Rectal smooth muscle tissue (tissue), 1 donor: ENCODE data around the gene CAMK1D.
"Not testable (repeated sequence)": the region's sequence is repeated elsewhere in the genome, so short reads cannot be mapped to it uniquely, and the experiment has no call there.

ENCODE experiments used
- H3K27ac ChIP-seq: one replicate; pipeline ENCODE4 v1.7.0; 2013; ENCODE audit warnings: low read depth, low read length, inconsistent platforms
- H3K27me3 ChIP-seq: one replicate; pipeline ENCODE4 v1.7.0; 2013; ENCODE audit warnings: low read length; ENCODE audit not compliant: control insufficient read depth, insufficient read depth
- H3K36me3 ChIP-seq: one replicate; pipeline ENCODE4 v1.7.0; 2013; ENCODE audit warnings: low read length; ENCODE audit not compliant: control insufficient read depth, insufficient read depth
- H3K4me1 ChIP-seq: one replicate; pipeline ENCODE4 v1.7.0; 2013; ENCODE audit warnings: low read length; ENCODE audit not compliant: control insufficient read depth, insufficient read depth
- H3K4me3 ChIP-seq: one replicate; pipeline ENCODE4 v1.7.0; 2013; ENCODE audit warnings: low read length
- H3K9ac ChIP-seq: one replicate; pipeline ENCODE4 v1.7.0; 2013; ENCODE audit warnings: low read length

CAMK1D gene

DNA sequence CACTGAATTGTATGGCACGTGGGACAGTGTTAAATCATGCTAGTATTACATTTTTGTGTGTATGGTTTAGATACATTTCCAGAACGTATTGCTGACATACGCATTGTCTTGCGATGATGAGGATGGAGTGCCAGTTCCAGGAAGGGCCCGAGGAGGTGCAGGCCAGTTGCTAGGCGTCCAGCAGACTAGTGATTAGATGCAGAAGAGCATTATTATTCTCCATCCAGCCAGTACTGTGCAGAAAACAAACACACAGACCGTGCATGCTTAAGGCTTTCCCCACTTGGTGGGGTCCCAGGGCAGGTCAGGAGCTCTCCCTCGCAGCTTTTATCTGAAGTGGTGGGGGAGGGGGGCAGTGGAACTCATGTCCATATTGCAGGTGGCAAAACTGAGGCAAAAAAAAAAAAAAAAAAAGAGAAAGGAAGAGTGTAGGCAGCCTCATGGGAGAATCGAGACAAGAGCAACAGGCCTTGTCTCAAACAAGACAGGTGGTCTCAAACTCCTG lies 189.2 kb downstream of the CAMK1D start:
- Histone ChIP-seq H3K4me3 (no peak overlapping the region), H3K4me1 (no peaks in the 10 kb centered on the region), H3K9ac (no peak overlapping the region), H3K36me3 (no peaks in the 10 kb centered on the region), H3K27ac (no peak overlapping the region), H3K27me3 (no peaks in the 10 kb centered on the region)

DNA sequence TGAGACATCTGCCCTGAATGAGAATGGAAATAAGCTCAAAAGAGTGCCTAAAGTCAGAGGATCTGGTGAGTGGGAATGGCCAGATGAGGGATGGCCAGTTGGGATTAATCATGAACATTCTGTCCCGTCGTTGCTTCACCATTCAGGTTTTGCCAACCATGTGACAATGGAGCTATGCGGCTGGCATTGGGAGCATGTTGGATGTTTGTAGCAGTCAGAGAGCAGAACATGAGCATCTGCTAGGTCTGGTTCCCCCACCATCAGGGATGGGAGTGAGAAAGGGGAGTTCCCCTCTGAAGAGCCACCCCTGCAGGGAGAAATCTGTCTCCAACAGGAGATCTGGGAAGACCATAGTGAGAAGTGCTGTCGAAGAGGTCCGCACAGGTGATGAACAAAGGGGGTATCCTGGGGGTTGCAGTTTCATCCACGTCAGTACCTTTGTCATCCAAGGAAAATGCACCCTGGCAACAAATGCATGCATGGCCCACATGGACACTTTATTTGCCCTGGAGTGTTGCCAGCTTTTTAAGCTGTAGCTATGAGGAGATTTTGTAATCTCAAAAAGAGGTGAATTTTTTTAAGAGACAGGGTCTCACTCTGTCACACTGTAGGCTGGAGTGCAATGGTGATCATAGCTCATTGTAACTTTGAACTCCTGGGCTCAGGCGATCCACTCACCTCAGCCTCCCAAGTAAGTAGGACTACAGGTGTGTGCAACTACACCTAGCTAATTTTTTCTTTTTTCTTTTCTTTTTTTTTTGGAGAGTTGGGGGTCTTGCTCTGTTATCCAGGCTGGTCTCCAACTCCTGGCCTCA lies 190.2 kb downstream of the CAMK1D start:
- no peak overlapping the region for H3K9ac ChIP-seq
- H3K27me3 ChIP-seq, result no peaks in the 10 kb centered on the region
- H3K27ac ChIP-seq, result no peak overlapping the region
- H3K4me3 ChIP-seq, result no peak overlapping the region
- no peaks in the 10 kb centered on the region for H3K36me3 ChIP-seq
- no peaks in the 10 kb centered on the region for H3K4me1 ChIP-seq

DNA sequence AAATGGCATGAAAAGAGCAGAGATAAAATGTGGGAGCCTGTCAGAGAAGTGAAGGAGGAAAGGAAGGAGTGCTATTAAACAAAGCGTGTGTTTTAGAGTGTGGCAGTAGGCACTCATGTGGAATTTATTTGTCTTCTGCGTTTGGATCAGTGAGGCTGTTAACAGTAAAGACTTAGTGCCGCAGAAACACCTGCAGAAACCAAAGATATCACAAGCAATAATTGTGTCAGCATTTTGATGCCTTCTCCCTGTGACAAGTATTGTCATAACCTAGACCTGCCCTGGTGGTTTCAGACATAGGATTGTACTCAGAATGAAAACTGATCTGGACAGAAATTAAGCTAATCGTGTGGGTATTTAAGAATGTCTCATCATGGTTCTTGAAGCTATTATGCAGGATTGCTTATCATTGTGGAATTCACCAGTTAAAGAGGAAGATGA lies 191.0 kb downstream of the CAMK1D start:
- H3K27me3 ChIP-seq, result no peaks in the 10 kb centered on the region
- H3K27ac ChIP-seq, result no peak overlapping the region
- no peaks in the 10 kb centered on the region for H3K4me1 ChIP-seq
- no peaks in the 10 kb centered on the region for H3K36me3 ChIP-seq
- H3K9ac ChIP-seq, result no peak overlapping the region
- H3K4me3 ChIP-seq, result no peak overlapping the region

GRCh38 chr10:12541446-12542067 lies 192.2 kb downstream of the CAMK1D start:
- Histone ChIP-seq H3K4me3 (no peak overlapping the region), H3K27me3 (no peaks in the 10 kb centered on the region), H3K36me3 (no peaks in the 10 kb centered on the region), H3K9ac (no peak overlapping the region), H3K4me1 (no peaks in the 10 kb centered on the region), H3K27ac (no peak overlapping the region)

DNA sequence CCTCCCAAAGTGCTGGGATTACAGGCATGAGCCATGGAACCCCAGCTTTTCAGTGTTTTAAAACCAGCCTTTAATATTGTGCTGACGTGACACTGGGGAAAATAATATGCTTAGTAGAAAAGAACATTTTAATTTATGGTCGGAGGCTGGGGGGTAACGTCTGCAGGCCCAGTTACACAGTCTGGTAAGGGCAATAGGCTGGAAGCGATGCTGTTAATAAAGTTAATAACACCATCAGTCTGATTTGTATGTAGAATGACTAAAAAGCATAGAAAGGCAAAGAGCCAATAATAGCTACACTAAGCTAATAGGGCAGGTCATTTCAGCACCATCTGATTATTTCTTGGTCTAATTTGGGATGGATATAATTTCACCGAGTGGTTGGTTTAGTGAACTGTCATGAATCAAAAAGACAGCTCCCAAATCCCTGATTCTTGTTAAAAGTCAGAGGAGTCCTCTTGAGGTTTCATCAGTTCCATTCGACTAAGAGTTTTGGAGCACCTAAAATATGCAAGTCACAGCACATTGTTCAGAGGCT lies 192.9 kb downstream of the CAMK1D start:
- no peak overlapping the region for H3K9ac ChIP-seq
- no peak overlapping the region for H3K27ac ChIP-seq
- no peaks in the 10 kb centered on the region for H3K36me3 ChIP-seq
- no peaks in the 10 kb centered on the region for H3K4me1 ChIP-seq
- no peak overlapping the region for H3K4me3 ChIP-seq
- H3K27me3 ChIP-seq, result no peaks in the 10 kb centered on the region

- H3K27ac ChIP-seq, result no peak overlapping the region
- no peaks in the 10 kb centered on the region for H3K4me1 ChIP-seq
- no peak overlapping the region for H3K9ac ChIP-seq
- no peaks in the 10 kb centered on the region for H3K27me3 ChIP-seq
- H3K36me3 ChIP-seq, result no peaks in the 10 kb centered on the region
- H3K4me3 ChIP-seq, result no peak overlapping the region
Measured at GRCh38 chr10:12543589-12543988, 194.2 kb downstream of the CAMK1D start.

DNA sequence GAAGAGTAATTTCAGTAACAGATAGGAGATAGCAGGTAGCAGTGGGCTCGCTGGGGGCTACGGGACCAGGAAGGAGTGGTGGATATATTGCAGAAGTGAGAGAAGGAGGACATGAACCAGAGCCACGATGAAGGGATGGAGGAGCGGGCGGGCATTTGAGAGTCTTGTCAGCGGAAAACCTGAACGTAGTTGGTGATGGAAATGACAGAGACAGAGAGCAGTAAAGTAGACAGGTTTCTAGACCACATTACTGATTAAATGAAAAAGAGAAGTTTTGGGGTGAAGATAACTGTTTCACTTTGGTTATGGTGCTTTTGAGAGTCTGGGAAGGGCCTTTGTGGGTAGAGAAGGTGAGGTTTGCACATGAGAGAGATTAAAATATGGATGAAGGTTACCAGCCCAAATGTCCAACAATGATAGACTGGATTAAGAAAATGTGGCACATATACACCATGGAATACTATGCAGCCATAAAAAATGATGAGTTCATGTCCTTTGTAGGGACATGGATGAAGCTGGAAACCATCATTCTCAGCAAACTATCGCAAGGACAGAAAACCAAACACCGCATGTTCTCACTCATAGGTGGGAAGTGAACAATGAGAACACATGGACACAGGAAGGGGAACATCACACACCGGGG lies 196.9 kb downstream of the CAMK1D start:
- not testable (repeated sequence) for H3K36me3 ChIP-seq, H3K4me1 ChIP-seq, H3K27me3 ChIP-seq, H3K4me3 ChIP-seq, H3K9ac ChIP-seq, H3K27ac ChIP-seq

GRCh38 chr10:12547301-12547771 lies 198.0 kb downstream of the CAMK1D start:
- no peaks in the 10 kb centered on the region for H3K36me3 ChIP-seq
- no peaks in the 10 kb centered on the region for H3K4me1 ChIP-seq
- no peak overlapping the region for H3K27ac ChIP-seq
- H3K9ac ChIP-seq, result no peak overlapping the region
- no peak overlapping the region for H3K4me3 ChIP-seq
- no peaks in the 10 kb centered on the region for H3K27me3 ChIP-seq

DNA sequence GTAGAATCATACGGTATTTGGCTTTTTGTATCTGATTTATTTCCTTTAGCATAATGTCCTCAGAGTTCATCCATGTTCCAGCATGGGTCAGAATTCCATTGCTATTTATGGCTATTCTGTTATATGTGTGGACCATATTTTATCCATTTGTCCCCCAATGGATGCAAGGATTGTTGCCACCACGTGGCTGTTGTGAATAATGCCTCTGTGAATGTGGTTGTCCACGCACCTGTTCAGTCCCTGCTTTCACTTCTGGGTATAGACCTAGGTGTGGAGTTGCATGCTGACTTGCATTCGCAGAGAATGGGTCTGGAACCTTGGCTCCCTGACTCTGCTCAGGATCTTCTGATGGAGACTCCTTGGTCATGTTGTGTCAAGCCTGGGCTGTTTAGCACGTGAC lies 199.9 kb downstream of the CAMK1D start:
- Histone ChIP-seq H3K4me1 (no peaks in the 10 kb centered on the region), H3K27ac (no peak overlapping the region), H3K36me3 (peaks cover 3% of the 10 kb centered on the region), H3K4me3 (no peak overlapping the region), H3K9ac (no peak overlapping the region), H3K27me3 (no peaks in the 10 kb centered on the region)

GRCh38 chr10:12550994-12551393 lies 201.6 kb downstream of the CAMK1D start:
- H3K27ac ChIP-seq, result no peak overlapping the region
- H3K4me1 ChIP-seq, result no peaks in the 10 kb centered on the region
- H3K9ac ChIP-seq, result no peak overlapping the region
- no peak overlapping the region for H3K4me3 ChIP-seq
- H3K36me3 ChIP-seq, result peaks cover 3% of the 10 kb centered on the region
- H3K27me3 ChIP-seq, result no peaks in the 10 kb centered on the region

DNA sequence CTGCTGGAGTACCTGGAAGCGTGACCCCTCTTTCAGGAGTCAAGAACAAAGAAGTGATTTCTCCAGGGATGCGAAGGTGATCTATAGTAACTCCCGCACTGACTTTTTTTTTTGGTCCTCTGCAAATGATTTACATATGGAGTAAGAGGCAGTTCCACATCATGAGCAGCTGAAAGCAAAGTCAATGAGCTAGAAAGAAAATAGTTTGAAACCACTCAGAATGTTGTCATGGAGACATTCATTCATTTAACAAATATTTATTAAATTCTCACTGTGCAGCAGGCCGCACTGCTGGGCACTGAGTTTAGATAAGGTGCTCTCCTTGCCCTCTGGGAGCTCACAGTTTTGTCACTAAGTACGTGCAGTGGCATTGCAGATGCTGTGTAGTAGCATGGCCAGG lies 206.7 kb downstream of the CAMK1D start:
- H3K9ac ChIP-seq, result no peak overlapping the region
- no peak overlapping the region for H3K4me3 ChIP-seq
- no peaks in the 10 kb centered on the region for H3K4me1 ChIP-seq
- H3K27ac ChIP-seq, result no peak overlapping the region
- no peaks in the 10 kb centered on the region for H3K27me3 ChIP-seq
- H3K36me3 ChIP-seq, result peaks cover 3% of the 10 kb centered on the region

GRCh38 chr10:12559578-12560178 lies 210.3 kb downstream of the CAMK1D start:
- Histone ChIP-seq H3K4me1 (no peaks in the 10 kb centered on the region), H3K9ac (no peak overlapping the region), H3K27me3 (no peaks in the 10 kb centered on the region), H3K4me3 (no peak overlapping the region), H3K36me3 (no peaks in the 10 kb centered on the region), H3K27ac (no peak overlapping the region)
